ENCODE results near the gene TRIM60.
"Not testable (repeated sequence)": the region's sequence is repeated elsewhere in the genome, so short reads cannot be mapped to it uniquely, and the experiment has no call there.

TRIM60 gene

GRCh38 chr4:165055601-165056000 lies 23.8 kb downstream of the TRIM60 start:
- DNase-seq = no peak

- no peak for DNase-seq
Measured at GRCh38 chr4:165058666-165059065, 26.9 kb downstream of the TRIM60 start.

- DNase-seq = no peak
Measured at GRCh38 chr4:165059386-165059785, 27.6 kb downstream of the TRIM60 start.

GRCh38 chr4:165060938-165061337 lies 29.1 kb downstream of the TRIM60 start:
- no peak for DNase-seq

GRCh38 chr4:165070560-165070959 lies 38.8 kb downstream of the TRIM60 start:
- DNase-seq = no peak

GRCh38 chr4:165073346-165073745 lies 41.5 kb downstream of the TRIM60 start:
- DNase-seq = not testable (repeated sequence)

GRCh38 chr4:165077034-165077578 lies 45.3 kb downstream of the TRIM60 start:
- DNase-seq = no peak

GRCh38 chr4:165079476-165079875 lies 47.7 kb downstream of the TRIM60 start:
- no peak for DNase-seq

- DNase-seq = not testable (repeated sequence)
Measured at GRCh38 chr4:165084787-165085186, 53.0 kb downstream of the TRIM60 start.

- DNase-seq = no peak
Measured at GRCh38 chr4:165085946-165086345, 54.1 kb downstream of the TRIM60 start.

GRCh38 chr4:165088366-165088765 lies 56.6 kb downstream of the TRIM60 start:
- no peak for DNase-seq
